Mesodermal cell (in vitro differentiated cells): ENCODE data around the gene NID2.

ENCODE experiments used
- H3K27ac ChIP-seq: 2 replicates; pipeline ENCODE4 v1.7.0; 2013; ENCODE audit warnings: mild to moderate bottlenecking, low read depth, low read length, moderate library complexity; ENCODE audit not compliant: severe bottlenecking
- H3K36me3 ChIP-seq: 2 replicates; pipeline ENCODE4 v1.7.1; 2013; ENCODE audit warnings: mild to moderate bottlenecking, low read length, moderate library complexity; ENCODE audit not compliant: control insufficient read depth, insufficient read depth
- H3K4me1 ChIP-seq: one replicate; pipeline ENCODE4 v1.7.1; 2013; ENCODE audit warnings: mild to moderate bottlenecking, low read length; ENCODE audit not compliant: insufficient read depth, control insufficient read depth, poor library complexity, severe bottlenecking
- H3K4me3 ChIP-seq: 2 replicates; pipeline ENCODE4 v1.7.0; 2013; ENCODE audit warnings: low read length, control low read depth, mild to moderate bottlenecking; ENCODE audit not compliant: insufficient read depth, poor library complexity, severe bottlenecking; ENCODE audit errors: extremely low read depth
- H3K9me3 ChIP-seq: 2 replicates; pipeline ENCODE4 v1.7.1; 2013; ENCODE audit warnings: mild to moderate bottlenecking, low read length, moderate library complexity; ENCODE audit not compliant: control insufficient read depth
- WGBS, 2 experiments: methylation state at CpG; one replicate each; pipeline ENCODE4 v1.1.5; 2013; ENCODE audit warnings: missing lambda C conversion rate in 2 of 2; ENCODE audit not compliant: insufficient coverage in 2 of 2; 5-methylcytosine and 5-hydroxymethylcytosine counted together

Gene NID2

DNA sequence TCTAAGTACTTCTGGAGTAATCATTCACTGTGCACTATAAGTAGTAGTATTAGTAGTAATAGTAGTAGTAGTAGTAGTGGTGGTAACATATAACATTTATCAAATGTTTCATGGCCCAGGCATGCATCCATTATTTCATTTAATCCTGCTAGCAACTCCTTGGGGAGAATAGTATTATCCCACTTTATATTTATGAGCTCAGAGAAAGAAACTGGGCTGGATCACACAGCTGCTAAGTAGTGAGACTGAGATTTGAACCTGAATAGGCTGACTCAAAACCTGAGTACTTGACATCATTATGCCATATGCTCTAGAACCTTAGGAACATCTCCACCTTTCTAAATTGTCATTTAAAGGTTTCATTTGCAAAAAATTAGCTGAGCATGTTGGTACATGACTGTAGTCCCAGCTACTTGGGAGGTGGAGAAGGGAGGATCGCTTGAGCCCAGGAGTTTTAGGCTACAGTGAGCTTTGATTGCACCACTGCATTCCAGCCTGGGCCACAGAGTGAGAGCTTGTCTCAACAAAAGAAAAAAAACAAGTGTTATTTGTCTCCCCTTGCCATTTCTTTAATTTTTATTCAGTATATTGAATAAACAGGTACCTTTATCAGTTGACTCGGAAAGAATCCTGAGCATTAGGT lies 11.4 kb upstream of the NID2 start:
- Histone ChIP-seq H3K9me3 (peaks cover 19% of the 10 kb centered on the region), H3K27ac (peak overlapping the region; percentile 98), H3K4me3 (no peak overlapping the region)

DNA sequence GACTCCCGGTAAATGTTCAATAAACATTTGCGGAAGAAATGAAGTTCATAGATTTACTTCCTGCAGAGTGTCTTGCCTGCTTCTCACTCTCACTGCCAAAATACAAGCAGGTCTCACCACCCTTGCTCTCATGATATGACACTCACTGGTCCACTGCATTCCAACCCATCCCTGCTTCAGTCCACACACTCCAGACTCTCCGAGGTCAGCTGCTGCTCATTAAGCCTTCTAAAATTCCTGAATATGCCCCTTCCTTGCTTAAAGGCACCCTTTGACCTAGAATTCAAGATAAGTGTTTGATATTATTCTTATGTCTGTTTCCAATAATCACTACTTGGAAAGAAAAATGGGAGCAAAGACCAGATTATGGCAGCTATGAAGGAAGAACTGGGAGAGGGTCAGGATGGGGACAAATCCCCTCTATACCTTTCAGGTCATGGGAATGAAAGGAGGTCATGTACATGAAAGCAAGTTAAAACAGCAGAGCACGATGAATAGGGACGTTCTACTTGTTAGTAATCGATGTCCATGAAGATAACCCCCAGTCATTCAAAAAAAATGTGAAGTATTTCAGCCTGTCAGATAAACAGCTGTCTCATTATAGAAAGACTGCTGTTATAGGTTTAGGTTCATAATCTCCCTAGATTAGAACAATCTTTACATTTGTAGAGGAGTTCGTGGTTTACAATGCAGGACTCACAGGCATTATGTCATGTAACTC lies 10.5 kb upstream of the NID2 start:
- Histone ChIP-seq H3K27ac (peak overlapping the region; percentile 98), H3K4me3 (no peak overlapping the region), H3K9me3 (peaks cover 11% of the 10 kb centered on the region), H3K36me3 (no peaks in the 10 kb centered on the region), H3K4me1 (peaks cover 35% of the 10 kb centered on the region)
- 60 to 94% methylated on average over 2 to 4 of the region's 7 CpGs for WGBS, 2 experiments

More for the DNA sequence above, 11.4 kb upstream of the NID2 start:
- no peaks in the 10 kb centered on the region for H3K36me3 ChIP-seq
- H3K4me1 ChIP-seq: peaks cover 35% of the 10 kb centered on the region
- 63 to 67% methylated on average over 1 of the region's 2 CpGs for WGBS, 2 experiments

DNA sequence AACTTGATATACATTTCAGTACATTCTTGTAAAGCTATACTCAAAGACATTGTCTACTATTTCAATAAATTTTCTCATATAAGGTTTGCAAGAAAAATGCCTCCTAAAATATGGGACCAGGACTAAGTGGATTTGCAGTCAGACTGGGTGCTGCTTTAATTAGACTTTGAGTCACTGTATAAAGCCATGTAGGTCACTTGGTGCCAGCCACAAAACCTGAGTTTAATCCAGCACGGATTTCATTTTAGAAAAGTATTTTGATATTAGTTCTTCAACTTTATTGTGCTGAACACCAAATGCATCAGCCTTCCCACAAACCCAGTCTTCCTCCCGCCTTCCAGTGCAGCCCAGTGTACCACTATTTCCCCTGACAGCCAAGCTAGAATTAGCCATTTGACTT lies 9.9 kb upstream of the NID2 start:
- WGBS, 2 experiments: 100% methylated on average over 1 of the region's 2 CpGs
- H3K4me3 ChIP-seq: no peak overlapping the region
- peaks cover 4% of the 10 kb centered on the region for H3K9me3 ChIP-seq
- H3K4me1 ChIP-seq: peaks cover 35% of the 10 kb centered on the region
- peak overlapping the region; percentile 98 for H3K27ac ChIP-seq
- H3K36me3 ChIP-seq: no peaks in the 10 kb centered on the region

DNA sequence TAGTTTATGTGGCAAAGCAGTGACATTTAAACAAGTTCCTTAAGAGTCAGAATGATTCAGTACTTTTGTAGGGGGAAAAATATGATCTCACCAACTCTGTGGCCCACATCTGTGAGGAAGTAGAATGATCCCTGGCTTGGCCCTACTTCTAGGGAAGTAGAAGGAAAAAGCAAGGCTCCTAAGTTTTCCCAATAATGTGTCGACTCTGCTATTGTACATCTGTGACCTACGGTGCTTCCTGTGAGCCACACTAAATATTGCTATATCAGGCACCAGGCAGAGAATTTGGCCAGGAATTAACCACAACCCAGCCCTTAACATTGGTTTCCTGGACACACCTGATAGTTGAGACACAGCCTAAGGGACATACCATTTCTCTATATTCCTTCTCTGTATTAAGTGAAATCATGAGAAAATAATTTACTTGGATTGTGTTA lies 9.3 kb upstream of the NID2 start:
- H3K36me3 ChIP-seq: no peaks in the 10 kb centered on the region
- no peak overlapping the region for H3K4me3 ChIP-seq
- H3K27ac ChIP-seq: peak overlapping the region; percentile 98
- peaks cover 35% of the 10 kb centered on the region for H3K4me1 ChIP-seq
- H3K9me3 ChIP-seq: peaks cover 4% of the 10 kb centered on the region
- 90 to 100% methylated on average over 2 of the region's 2 CpGs for WGBS, 2 experiments

DNA sequence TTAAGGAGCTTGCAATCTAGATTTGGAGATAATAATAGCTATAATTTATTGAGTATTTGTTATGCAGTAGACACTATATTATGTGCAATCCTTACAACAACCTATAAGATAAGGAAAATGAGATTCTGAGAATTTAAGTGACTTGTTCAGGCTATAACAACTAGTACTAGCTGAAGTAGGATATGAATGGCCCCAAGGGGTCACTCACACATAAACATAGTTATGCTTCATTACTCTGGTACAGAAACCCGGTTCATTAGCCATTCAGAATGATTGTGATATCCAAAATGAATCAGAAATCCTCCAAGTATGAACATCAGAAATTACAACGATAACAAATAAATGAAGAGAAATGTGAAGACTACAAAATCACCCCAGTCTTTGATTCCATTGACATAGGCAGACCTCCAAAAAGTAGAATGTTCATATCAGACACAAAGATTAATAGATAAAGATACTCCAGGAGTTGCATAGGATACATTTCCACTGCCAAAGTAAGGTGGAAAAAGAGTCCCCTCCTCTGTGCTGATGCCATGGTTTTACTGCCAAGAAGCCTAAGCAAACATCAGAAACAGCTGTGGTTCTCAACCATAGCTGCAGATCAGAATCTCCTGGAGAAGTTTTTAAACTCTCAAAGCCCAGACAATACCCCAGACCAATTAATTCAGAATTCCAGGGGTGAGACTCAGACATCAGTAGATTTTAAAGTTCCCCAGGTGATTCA lies 8.6 kb upstream of the NID2 start:
- Histone ChIP-seq H3K27ac (no peak overlapping the region), H3K4me3 (no peak overlapping the region), H3K36me3 (no peaks in the 10 kb centered on the region), H3K4me1 (peaks cover 35% of the 10 kb centered on the region), H3K9me3 (no peaks in the 10 kb centered on the region)
- 0% methylated on average over 1 of the region's 2 CpGs; no CpG with 5 or more reads in 1 of the 2 experiments for WGBS, 2 experiments

DNA sequence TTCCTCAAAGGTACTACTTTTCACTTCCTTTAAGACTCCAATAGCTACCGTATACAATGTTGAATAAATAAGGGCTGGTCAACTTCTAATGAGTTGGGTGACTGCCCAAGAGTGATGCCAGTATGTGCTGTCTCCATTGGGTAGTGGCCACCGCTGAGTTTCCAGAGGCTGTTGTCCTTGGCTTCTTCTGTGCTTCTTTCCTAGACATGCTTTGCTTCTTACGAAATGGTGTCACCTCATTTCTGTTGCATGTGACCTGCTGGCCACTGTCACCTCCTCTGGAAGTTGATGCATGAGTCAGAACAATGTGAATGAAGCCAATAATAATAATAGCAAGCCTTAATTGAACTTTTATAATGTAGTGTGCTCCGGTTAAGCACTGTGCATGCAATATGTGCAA lies 7.5 kb upstream of the NID2 start:
- Histone ChIP-seq H3K27ac (no peak overlapping the region), H3K4me3 (no peak overlapping the region), H3K4me1 (peaks cover 28% of the 10 kb centered on the region), H3K36me3 (no peaks in the 10 kb centered on the region), H3K9me3 (no peaks in the 10 kb centered on the region)
- 90 to 96% methylated on average over 1 to 2 of the region's 4 CpGs for WGBS, 2 experiments

DNA sequence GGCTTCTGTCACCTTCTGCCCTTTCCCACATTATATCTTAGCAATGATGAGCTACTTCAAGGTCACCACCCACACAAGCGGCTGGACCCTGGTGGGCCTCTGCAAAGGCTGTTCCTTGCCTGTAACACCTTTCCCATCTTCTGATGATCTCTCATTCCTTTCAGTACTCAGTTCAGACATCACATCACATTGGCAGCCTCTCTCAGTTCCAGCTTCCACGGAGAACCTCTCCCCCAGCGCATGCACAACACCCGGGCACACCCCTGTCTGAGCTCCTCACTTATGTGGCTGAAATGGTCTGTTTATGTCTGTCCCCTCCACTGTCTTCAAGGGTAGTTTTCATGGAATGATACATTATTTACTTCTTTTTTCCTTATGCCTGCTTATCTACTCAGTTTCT lies 6.5 kb upstream of the NID2 start:
- Histone ChIP-seq H3K4me3 (no peak overlapping the region), H3K27ac (no peak overlapping the region), H3K4me1 (peaks cover 18% of the 10 kb centered on the region), H3K36me3 (no peaks in the 10 kb centered on the region), H3K9me3 (no peaks in the 10 kb centered on the region)
- 82 to 100% methylated on average over 2 to 3 of the region's 4 CpGs for WGBS, 2 experiments

DNA sequence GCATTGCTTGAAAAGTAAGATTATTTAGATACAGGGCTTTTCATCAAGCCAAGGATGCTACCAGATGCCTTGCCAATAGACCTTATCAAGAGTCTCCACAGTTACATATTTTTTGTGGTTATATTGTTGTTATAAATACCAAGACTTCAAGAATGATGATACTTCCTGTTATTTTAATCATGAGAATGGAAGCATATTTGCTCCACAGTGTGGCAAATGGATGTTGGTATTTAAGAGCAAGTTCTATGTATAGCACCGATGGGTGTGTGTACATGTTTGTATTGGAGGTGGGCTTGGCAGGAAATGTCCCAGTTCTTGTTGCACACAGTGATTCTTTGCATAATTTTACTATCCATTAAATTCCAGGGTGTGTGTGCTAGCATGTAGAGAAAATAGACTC lies 4.4 kb upstream of the NID2 start:
- Histone ChIP-seq H3K27ac (no peak overlapping the region), H3K4me1 (peaks cover 3% of the 10 kb centered on the region), H3K36me3 (no peaks in the 10 kb centered on the region), H3K9me3 (no peaks in the 10 kb centered on the region), H3K4me3 (no peak overlapping the region)
- no CpG with 5 or more reads among the region's 1 CpG for WGBS, 2 experiments

DNA sequence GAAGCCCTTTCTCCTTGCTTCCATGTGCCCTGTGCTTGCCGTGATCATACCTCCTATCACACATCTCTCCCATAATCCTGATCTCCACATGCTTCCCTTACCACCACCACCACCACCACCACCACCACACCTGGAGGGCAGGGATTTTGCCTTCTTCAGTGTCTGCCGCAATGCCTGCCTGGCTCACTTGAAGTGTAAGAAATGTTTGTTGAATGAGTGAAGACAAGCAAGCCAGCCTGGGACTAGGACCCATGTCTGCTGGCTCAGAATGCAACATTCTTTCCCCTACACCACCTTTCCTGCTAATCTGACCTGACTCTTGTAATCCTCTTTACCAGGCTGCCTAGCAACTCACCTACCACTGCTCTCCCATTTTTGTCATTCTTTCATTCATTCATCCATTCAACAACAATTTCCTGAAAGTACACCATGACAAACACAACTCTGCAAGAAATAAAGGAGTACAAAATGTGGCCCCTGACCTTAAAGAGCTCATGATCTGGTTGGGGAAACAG lies 3.5 kb upstream of the NID2 start:
- Histone ChIP-seq H3K27ac (no peak overlapping the region), H3K9me3 (no peaks in the 10 kb centered on the region), H3K4me1 (no peaks in the 10 kb centered on the region), H3K36me3 (no peaks in the 10 kb centered on the region), H3K4me3 (no peak overlapping the region)
- 100% methylated on average over 1 of the region's 2 CpGs for WGBS, 2 experiments

DNA sequence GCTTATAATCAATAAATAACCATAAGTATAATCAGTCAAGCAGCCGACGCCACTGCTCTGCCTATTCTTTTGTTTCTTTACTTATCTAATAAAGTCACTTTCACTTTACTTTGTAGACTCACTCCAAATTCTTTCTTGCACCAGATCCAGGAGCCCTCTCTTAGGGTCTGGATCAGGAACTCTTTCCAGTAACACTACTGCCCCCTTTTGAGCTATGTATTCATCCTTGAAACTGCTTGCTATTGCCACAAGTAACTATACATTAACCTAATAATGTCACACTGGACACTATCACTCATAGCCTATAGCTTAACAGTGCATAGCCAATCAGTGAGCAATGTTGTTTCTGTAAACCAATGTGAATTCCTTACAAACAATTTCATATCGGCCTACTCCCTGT lies 2.8 kb upstream of the NID2 start:
- H3K4me1 ChIP-seq: no peaks in the 10 kb centered on the region
- H3K36me3 ChIP-seq: peaks cover 2% of the 10 kb centered on the region
- H3K27ac ChIP-seq: no peak overlapping the region
- WGBS, 2 experiments: 55 to 78% methylated on average over 2 to 3 of the region's 3 CpGs
- no peak overlapping the region for H3K4me3 ChIP-seq
- no peaks in the 10 kb centered on the region for H3K9me3 ChIP-seq
